A549 (cell line): Measurements from ENCODE around the gene INPP5A. TPM values are rescaled to one million over a fixed set of nuclear protein-coding genes. Genes with fewer than 3 reads are reported as not detected.

Source experiments
- ATAC-seq, 2 experiments: fragments of 200-7000 bp in 1 of 2; fragments of >200 bp in 1 of 2; cut with Nextera tagmentation in 1 of 2; cut with Tn5 transposase in 1 of 2; 3 replicates each; pipeline versions ENCODE4 v1.8.0 to v1.9.1; 2018 to 2020; ENCODE audit warnings: mild to moderate bottlenecking in 1 of 2, moderate library complexity in 1 of 2
- CTCF ChIA-PET: fragments of 300-600 bp; sonication (Branson Sonifier 250); formaldehyde crosslinking; extraction: SDS; loops from one replicate; lab custom pipeline; 2021; ENCODE audit warnings: antibody characterized with exemption, inconsistent platforms; lab: Yijun Ruan, JAX
- POLR2A ChIA-PET: fragments of 350-600 bp; formaldehyde crosslinking; extraction: SDS; loops from one replicate; lab custom pipeline; 2021; ENCODE audit warnings: antibody characterized with exemption, inconsistent platforms; lab: Yijun Ruan, JAX
- DNase-seq, 2 experiments: peaks; one replicate each; pipeline versions ENCODE4 v3.0.0 to v3.0.0-alpha.2; 2011 to 2016; ENCODE audit warnings: low read depth in 1 of 2, low spot score in 1 of 2
- FAIRE-seq: peaks from 2 replicates; lab custom pipeline; 2011; peaks lifted over from hg19 to GRCh38; lab: Jason Lieb, UNC
- H3K27ac ChIP-seq, 2 experiments: fragments of >200 bp; sonication (Bioruptor Twin); formaldehyde crosslinking; 3 replicates each; pipeline ENCODE4 v1.5.1; 2016 to 2017
- H3K4me1 ChIP-seq: fragments of >200 bp; sonication (Bioruptor Twin); formaldehyde crosslinking; 3 replicates; pipeline ENCODE4 v1.6.1; 2016
- H3K4me2 ChIP-seq: fragments of >200 bp; sonication (Bioruptor Twin); formaldehyde crosslinking; 3 replicates; pipeline ENCODE4 v1.6.1; 2016
- H3K4me3 ChIP-seq: fragments of >200 bp; sonication (Bioruptor Twin); formaldehyde crosslinking; 3 replicates; pipeline ENCODE4 v1.5.1; 2016
- H3K9me3 ChIP-seq: fragments of >200 bp; sonication (Bioruptor Twin); formaldehyde crosslinking; 3 replicates; pipeline ENCODE4 v1.6.1; 2016
- BHLHE40 ChIP-seq: IDR thresholded peaks from 2 replicates; pipeline ENCODE4 v1.6.1; 2012; ENCODE audit warnings: low read depth, low read length, inconsistent platforms
- CHD2 ChIP-seq: fragments of 150-350 bp; IDR thresholded peaks from 2 replicates; pipeline ENCODE4 v1.6.1; 2014; ENCODE audit warnings: low read length; ENCODE audit not compliant: partially characterized antibody
- CHD4 ChIP-seq: fragments of 200-600 bp; sonication (generic); IDR thresholded peaks from 2 replicates; pipeline ENCODE4 v1.6.1; 2016; ENCODE audit warnings: antibody characterized with exemption, mild to moderate bottlenecking, borderline replicate concordance
- EHMT2 ChIP-seq: fragments of 200-600 bp; sonication (generic); IDR thresholded peaks from 2 replicates; pipeline ENCODE4 v1.6.1; 2016; ENCODE audit warnings: antibody characterized with exemption, low read depth, mild to moderate bottlenecking, moderate library complexity
- HEYL ChIP-seq: fragments of 250-450 bp; sonication (Bioruptor Pico); IDR thresholded peaks from 2 replicates; pipeline ENCODE4 v1.8.0; 2021; ENCODE audit warnings: mild to moderate bottlenecking, moderate library complexity
- HOXA7 ChIP-seq: fragments of 250-450 bp; sonication (Bioruptor Pico); IDR thresholded peaks from 2 replicates; pipeline ENCODE4 v1.5.0; 2020; ENCODE audit warnings: mild to moderate bottlenecking, moderate library complexity
- KDM5A ChIP-seq: fragments of 200-600 bp; sonication (generic); IDR thresholded peaks from 2 replicates; pipeline ENCODE4 v1.6.1; 2016; ENCODE audit warnings: antibody characterized with exemption, mild to moderate bottlenecking
- MYC ChIP-seq: IDR thresholded peaks from 2 replicates; pipeline ENCODE4 v1.6.1; 2012; ENCODE audit warnings: mild to moderate bottlenecking, inconsistent platforms, low read length, improper control_type of control experiment, borderline replicate concordance
- NFE2L2 ChIP-seq: fragments of 150-350 bp; conservative IDR thresholded peaks from 2 replicates; pipeline ENCODE4 v1.6.1; 2014; ENCODE audit warnings: low read length
- NPAS2 ChIP-seq: fragments of 250-450 bp; sonication (Bioruptor Pico); IDR thresholded peaks from 2 replicates; pipeline ENCODE4 v1.8.0; 2022; ENCODE audit warnings: mild to moderate bottlenecking, moderate library complexity, borderline replicate concordance
- POLR2A ChIP-seq: IDR thresholded peaks from 2 replicates; pipeline ENCODE4 v1.6.1; 2012; ENCODE audit warnings: mild to moderate bottlenecking, low read length
- POLR2AphosphoS2 ChIP-seq: conservative IDR thresholded peaks from 2 replicates; pipeline ENCODE4 v1.6.1; 2012; ENCODE audit warnings: low read length, improper control_type of control experiment, inconsistent platforms
- RAD21 ChIP-seq, 2 experiments: fragments of >200 bp in 1 of 2; sonication (Bioruptor Twin) in 1 of 2; formaldehyde crosslinking in 1 of 2; IDR thresholded peaks in 1 of 2; conservative IDR thresholded peaks in 1 of 2; 2 replicates in 1 of 2; 3 replicates in 1 of 2; pipeline ENCODE4 v1.6.1; 2012 to 2018; ENCODE audit warnings: inconsistent platforms in 1 of 2
- RFX5 ChIP-seq: fragments of 450-650 bp; IDR thresholded peaks from 2 replicates; pipeline ENCODE4 v1.7.1; 2014; ENCODE audit warnings: antibody characterized with exemption, mild to moderate bottlenecking, moderate library complexity
- RNF2 ChIP-seq: fragments of 200-600 bp; sonication (generic); IDR thresholded peaks from 2 replicates; pipeline ENCODE4 v1.6.1; 2016; ENCODE audit warnings: low read depth, mild to moderate bottlenecking, antibody characterized with exemption, moderate library complexity, borderline replicate concordance
- SMC3 ChIP-seq: fragments of >200 bp; sonication (Bioruptor Twin); formaldehyde crosslinking; IDR thresholded peaks from 3 replicates; pipeline ENCODE4 v1.6.1; 2018; ENCODE audit warnings: inconsistent platforms
- ZFP36 ChIP-seq: fragments of 450-650 bp; IDR thresholded peaks from 2 replicates; pipeline ENCODE4 v1.6.1; 2014; ENCODE audit warnings: borderline replicate concordance; ENCODE audit not compliant: partially characterized antibody
- WGBS: methylation state at CpG from one replicate; pipeline ENCODE4 v1.1.6; 2017; ENCODE audit errors: missing lambda C conversion rate; 5-methylcytosine and 5-hydroxymethylcytosine counted together
- polyA plus RNA-seq, 4 experiments: library from polyadenylated mRNA; depleted of rRNA in 3 of 4; stranded (reverse); fragments of >200 nt; fragmentation: RNase III in 1 of 4; extraction: RNeasy Plus Mini Kit Qiagen cat#74134 plus additional on column Dnase treatment in 1 of 4; gene quantifications; 2 replicates in 3 of 4; 3 replicates in 1 of 4; pipeline ENCODE4 v1.2.3, GENCODE V29; 2011 to 2017
- TF ChIP-seq, protein P1 (sequence below): fragments of 150-350 bp; IDR thresholded peaks from 2 replicates; pipeline ENCODE4 v1.6.1; 2014; ENCODE audit warnings: low read depth, mild to moderate bottlenecking, low read length
- TF ChIP-seq, protein P2 (sequence below): fragments of 450-650 bp; IDR thresholded peaks from 2 replicates; pipeline ENCODE4 v1.6.1; 2014; ENCODE audit warnings: antibody characterized with exemption
- TF ChIP-seq, protein P3 (sequence below): fragments of >200 bp; sonication (Bioruptor Twin); formaldehyde crosslinking; IDR thresholded peaks from 2 replicates; pipeline ENCODE4 v1.6.1; 2016
- TF ChIP-seq, protein P4 (sequence below): fragments of 200-600 bp; sonication (generic); IDR thresholded peaks from 2 replicates; pipeline ENCODE4 v1.6.1; 2016; ENCODE audit warnings: antibody characterized with exemption, mild to moderate bottlenecking, moderate library complexity
- TF ChIP-seq, protein P5 (sequence below): fragments of >200 bp; sonication (Bioruptor Twin); formaldehyde crosslinking; IDR thresholded peaks from 3 replicates; pipeline ENCODE4 v1.6.1; 2016
- TF ChIP-seq, protein P6 (sequence below): IDR thresholded peaks from 2 replicates; pipeline ENCODE4 v1.6.1; 2012; ENCODE audit warnings: low read depth, borderline replicate concordance

The INPP5A gene
- polyA plus RNA-seq, 2 of the 4 experiments (the other 2 are of a cell fraction) = 13.7 to 15.1 TPM

DNA sequence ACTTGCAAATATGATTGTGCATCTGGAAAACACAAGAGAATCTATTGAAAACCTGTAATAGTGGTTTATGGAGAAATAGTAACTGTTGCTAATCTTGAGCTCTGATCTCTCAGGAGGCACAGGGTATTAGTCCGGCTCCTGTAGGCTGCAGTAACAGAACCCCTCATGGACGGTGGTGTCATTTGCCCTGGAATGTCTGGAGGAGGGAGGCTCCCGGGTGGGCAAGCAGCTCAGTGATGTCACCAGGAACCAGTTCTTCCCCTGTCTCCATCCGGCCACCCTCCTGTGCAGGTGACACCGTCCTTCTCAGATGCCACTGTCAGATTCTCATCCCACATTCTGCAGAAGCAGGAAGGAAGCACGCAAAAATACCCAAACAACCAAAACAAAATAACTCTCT lies 29.3 kb downstream of the INPP5A start:
- no peak for FAIRE-seq
- CTCF ChIA-PET = interaction anchor here (0.6 kb wide), 1 partner anchor 687 kb away, joined by 4 read pairs; no protein-coding TSS in a partner anchor

DNA sequence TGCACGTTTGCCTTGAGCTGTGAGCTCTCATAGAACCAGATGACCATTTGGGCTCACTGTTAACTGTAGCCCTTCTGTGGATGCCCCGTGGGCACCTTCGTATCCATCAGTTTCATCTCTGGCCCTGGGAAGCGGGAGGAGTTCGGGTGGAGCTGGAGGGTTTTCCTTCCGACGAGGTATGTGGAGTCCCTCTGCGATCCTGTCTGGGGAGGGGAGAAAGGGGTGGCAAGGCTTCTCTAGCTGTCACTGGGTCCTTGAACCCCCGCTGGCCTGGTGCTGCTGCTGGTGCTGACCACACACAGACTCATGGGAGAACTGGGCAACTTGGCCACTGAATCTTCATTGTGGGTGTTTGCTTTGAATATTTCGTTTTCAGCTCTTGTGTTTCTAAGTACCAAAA lies 32.7 kb downstream of the INPP5A start:
- ChIA-PET CTCF (interaction anchor here (0.6 to 1.3 kb wide), 3 partner anchors 31 to 204 kb away, joined by 3 to 4 read pairs (median 3); no protein-coding TSS in a partner anchor), POLR2A (no interaction called here)
- H3K4me1 ChIP-seq = peaks cover 30% of the 10 kb centered on the region
- H3K4me2 ChIP-seq = no peak overlapping the region
- FAIRE-seq = no peak
- 84% methylated on average over 10 of the region's 10 CpGs for WGBS
- no peak overlapping the region for H3K27ac ChIP-seq
- no peak for ATAC-seq
- H3K9me3 ChIP-seq = no peaks in the 10 kb centered on the region
- DNase-seq = no peak
- no peak overlapping the region for H3K4me3 ChIP-seq
- TF ChIP-seq KDM5A = no peak
- no peak for TF ChIP-seq RNF2
- no peak for TF ChIP-seq MYC
- no peak for TF ChIP-seq NPAS2
- no peak for TF ChIP-seq HEYL (CRISPR knock-in tag)
- TF ChIP-seq, protein P1, sequence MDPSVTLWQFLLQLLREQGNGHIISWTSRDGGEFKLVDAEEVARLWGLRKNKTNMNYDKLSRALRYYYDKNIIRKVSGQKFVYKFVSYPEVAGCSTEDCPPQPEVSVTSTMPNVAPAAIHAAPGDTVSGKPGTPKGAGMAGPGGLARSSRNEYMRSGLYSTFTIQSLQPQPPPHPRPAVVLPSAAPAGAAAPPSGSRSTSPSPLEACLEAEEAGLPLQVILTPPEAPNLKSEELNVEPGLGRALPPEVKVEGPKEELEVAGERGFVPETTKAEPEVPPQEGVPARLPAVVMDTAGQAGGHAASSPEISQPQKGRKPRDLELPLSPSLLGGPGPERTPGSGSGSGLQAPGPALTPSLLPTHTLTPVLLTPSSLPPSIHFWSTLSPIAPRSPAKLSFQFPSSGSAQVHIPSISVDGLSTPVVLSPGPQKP = no peak
- TF ChIP-seq, protein P2, sequence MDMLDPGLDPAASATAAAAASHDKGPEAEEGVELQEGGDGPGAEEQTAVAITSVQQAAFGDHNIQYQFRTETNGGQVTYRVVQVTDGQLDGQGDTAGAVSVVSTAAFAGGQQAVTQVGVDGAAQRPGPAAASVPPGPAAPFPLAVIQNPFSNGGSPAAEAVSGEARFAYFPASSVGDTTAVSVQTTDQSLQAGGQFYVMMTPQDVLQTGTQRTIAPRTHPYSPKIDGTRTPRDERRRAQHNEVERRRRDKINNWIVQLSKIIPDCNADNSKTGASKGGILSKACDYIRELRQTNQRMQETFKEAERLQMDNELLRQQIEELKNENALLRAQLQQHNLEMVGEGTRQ = no peak
- no peak for TF ChIP-seq RFX5
- TF ChIP-seq BHLHE40 = no peak
- TF ChIP-seq ZFP36 = no peak
- TF ChIP-seq RAD21 (conservative IDR thresholded peaks at IDR 0.05 in 1 of 2, IDR thresholded peaks at IDR 0.05 in 1 of 2) = no peak
- no peak for TF ChIP-seq CHD2
- TF ChIP-seq POLR2AphosphoS2 = no peak
- TF ChIP-seq NFE2L2 = no peak

More for the DNA sequence above, 29.3 kb downstream of the INPP5A start:
- Histone ChIP-seq H3K4me1 (peaks cover 10% of the 10 kb centered on the region), H3K9me3 (no peaks in the 10 kb centered on the region), H3K27ac (no peak overlapping the region), H3K4me3 (no peak overlapping the region), H3K4me2 (no peak overlapping the region)
- WGBS = 86% methylated on average over 6 of the region's 6 CpGs
- TF ChIP-seq SMC3 (no peak), NPAS2 (no peak), HOXA7 (CRISPR knock-in tag) (no peak), POLR2A (no peak), CHD4 (no peak), EHMT2 (no peak)
- TF ChIP-seq, protein P3, sequence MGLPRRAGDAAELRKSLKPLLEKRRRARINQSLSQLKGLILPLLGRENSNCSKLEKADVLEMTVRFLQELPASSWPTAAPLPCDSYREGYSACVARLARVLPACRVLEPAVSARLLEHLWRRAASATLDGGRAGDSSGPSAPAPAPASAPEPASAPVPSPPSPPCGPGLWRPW = no peak
- TF ChIP-seq, protein P4, sequence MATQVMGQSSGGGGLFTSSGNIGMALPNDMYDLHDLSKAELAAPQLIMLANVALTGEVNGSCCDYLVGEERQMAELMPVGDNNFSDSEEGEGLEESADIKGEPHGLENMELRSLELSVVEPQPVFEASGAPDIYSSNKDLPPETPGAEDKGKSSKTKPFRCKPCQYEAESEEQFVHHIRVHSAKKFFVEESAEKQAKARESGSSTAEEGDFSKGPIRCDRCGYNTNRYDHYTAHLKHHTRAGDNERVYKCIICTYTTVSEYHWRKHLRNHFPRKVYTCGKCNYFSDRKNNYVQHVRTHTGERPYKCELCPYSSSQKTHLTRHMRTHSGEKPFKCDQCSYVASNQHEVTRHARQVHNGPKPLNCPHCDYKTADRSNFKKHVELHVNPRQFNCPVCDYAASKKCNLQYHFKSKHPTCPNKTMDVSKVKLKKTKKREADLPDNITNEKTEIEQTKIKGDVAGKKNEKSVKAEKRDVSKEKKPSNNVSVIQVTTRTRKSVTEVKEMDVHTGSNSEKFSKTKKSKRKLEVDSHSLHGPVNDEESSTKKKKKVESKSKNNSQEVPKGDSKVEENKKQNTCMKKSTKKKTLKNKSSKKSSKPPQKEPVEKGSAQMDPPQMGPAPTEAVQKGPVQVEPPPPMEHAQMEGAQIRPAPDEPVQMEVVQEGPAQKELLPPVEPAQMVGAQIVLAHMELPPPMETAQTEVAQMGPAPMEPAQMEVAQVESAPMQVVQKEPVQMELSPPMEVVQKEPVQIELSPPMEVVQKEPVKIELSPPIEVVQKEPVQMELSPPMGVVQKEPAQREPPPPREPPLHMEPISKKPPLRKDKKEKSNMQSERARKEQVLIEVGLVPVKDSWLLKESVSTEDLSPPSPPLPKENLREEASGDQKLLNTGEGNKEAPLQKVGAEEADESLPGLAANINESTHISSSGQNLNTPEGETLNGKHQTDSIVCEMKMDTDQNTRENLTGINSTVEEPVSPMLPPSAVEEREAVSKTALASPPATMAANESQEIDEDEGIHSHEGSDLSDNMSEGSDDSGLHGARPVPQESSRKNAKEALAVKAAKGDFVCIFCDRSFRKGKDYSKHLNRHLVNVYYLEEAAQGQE = no peak
- TF ChIP-seq, protein P5, sequence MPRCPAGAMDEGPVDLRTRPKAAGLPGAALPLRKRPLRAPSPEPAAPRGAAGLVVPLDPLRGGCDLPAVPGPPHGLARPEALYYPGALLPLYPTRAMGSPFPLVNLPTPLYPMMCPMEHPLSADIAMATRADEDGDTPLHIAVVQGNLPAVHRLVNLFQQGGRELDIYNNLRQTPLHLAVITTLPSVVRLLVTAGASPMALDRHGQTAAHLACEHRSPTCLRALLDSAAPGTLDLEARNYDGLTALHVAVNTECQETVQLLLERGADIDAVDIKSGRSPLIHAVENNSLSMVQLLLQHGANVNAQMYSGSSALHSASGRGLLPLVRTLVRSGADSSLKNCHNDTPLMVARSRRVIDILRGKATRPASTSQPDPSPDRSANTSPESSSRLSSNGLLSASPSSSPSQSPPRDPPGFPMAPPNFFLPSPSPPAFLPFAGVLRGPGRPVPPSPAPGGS = no peak
- TF ChIP-seq, protein P6, sequence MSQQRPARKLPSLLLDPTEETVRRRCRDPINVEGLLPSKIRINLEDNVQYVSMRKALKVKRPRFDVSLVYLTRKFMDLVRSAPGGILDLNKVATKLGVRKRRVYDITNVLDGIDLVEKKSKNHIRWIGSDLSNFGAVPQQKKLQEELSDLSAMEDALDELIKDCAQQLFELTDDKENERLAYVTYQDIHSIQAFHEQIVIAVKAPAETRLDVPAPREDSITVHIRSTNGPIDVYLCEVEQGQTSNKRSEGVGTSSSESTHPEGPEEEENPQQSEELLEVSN = no peak
- DNase-seq (no peak), ATAC-seq (no peak)
- POLR2A ChIA-PET = no interaction called here
